ENCODE results near the gene TMEM8B.

TMEM8B gene

DNA sequence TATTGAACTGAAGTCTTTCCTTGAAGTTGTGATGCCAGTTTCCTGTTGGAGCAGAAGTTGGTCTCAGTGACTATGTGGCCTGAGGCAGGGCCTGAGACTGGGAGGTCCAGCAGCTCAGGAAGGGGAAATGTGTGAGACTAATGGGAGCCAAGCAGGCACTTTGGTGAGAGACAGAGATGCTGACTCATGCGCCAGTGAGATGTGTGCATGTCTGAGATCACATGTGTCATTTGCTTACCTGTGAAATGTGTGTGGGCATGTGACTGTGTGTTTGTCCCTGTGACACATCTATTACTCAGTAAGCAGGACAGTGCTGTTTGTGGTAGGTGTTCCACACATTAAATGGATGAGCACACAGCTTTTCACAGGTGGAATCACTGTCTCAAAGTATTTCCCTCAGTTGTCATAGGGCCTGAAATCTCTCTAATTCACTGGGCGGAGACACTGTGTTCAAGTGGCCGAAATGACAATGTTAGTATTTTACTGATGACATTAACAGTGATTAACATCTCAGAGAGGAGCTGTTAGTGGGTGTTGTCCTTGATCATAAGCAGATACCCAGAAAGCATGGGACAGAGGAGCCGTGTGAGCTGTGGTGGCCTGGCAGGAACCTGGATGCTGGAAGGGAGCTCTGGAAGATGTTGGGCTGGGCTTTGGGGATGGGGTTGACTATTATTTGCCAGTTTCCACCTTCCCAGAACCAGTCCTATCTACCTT, 30.2 kb upstream of the TMEM8B start:
- TF ChIP-seq CTCF (IDR thresholded peaks at IDR 0.05; ENCODE audit: insufficient read depth, low read depth, low read length, missing control alignments), result no peak
- H3K4me3 ChIP-seq (ENCODE audit: low read depth, low read length), result no peak overlapping the region
- DNase-seq (ENCODE audit: low read depth), result peak; percentile 30

DNA sequence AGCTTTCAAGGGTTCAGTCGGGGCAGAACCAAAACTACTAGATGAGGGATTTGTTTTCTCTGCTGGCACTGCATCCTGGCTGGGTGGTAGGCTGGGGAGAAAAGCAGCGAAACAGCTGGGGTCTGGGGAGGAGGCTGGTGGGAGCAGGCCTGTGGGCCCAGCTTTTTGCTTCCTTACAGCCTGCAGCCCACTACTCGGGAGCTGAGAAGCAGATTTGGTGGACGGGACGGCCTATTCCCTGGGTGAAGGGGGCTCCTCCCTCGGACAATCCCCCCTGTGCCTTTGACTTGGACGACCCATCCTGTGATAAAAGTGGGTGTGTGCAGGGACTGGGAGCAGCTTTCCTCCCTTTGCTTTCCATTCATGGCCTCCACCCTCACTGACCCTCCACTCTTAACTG, 28.5 kb upstream of the TMEM8B start:
- H3K4me3 ChIP-seq (ENCODE audit: low read depth, low read length), result no peak overlapping the region
- TF ChIP-seq CTCF (IDR thresholded peaks at IDR 0.05; ENCODE audit: insufficient read depth, low read depth, low read length, missing control alignments), result no peak
- no peak for DNase-seq (ENCODE audit: low read depth)

DNA sequence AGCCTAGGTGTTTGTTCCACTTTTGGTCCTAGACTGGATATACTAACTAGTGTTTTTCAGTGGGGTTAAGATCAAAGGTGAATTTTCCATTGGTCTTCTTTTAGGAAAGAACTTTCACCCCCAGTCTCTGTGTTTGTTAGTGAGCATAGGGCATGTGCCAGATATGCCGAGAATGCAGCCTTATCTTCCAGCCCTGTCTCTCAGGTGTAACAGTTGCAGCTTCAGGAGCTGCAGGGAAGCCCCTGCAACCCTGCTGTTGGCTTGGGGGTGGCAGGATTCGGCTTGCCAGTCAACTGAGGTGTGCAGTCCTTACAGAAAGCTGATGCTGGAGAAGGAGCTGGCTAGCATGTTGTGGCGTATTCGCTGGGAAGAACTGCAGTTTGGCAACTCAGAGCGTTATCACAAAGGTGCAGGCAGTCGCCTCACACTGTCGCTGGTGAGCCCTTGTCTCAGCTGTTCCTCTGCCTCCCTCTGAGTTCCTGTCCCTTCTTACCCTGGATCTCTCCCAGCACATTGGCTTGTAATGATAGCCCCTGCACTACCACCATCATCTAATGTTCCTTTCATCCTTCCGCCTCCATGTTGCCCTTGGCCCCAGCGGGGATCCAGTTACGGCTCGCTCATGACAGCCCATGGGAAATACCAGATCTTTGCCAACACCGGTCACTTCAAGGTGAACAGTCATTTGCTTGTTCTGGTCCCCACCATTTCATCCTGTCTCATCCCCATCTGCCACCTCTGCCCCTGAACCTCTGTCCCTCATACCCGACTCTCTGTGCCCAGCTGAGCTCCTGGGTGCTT, 27.5 kb upstream of the TMEM8B start:
- H3K4me3 ChIP-seq (ENCODE audit: low read depth, low read length), result no peak overlapping the region
- no peak for TF ChIP-seq CTCF (IDR thresholded peaks at IDR 0.05; ENCODE audit: insufficient read depth, low read depth, low read length, missing control alignments)

DNA sequence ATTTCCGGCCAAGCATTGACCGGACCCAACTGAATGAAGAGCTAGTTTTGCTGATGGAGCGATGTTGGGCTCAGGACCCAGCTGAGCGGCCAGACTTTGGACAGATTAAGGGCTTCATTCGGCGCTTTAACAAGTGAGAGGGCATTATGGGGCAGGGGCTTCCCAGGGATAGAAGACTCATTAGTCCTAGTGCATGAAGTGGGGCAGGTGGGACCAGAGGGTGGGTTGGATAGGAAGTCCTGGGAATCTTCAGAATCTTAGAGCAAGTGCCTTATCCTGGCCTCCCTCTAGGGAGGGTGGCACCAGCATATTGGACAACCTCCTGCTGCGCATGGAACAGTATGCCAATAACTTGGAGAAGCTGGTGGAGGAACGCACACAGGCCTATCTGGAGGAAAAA, 22.9 kb upstream of the TMEM8B start:
- no peak for DNase-seq (ENCODE audit: low read depth)
- no peak for TF ChIP-seq CTCF (IDR thresholded peaks at IDR 0.05; ENCODE audit: insufficient read depth, low read depth, low read length, missing control alignments)
- H3K4me3 ChIP-seq (ENCODE audit: low read depth, low read length), result no peak overlapping the region

More for the DNA sequence above, 27.5 kb upstream of the TMEM8B start:
- no peak for DNase-seq (ENCODE audit: low read depth)

DNA sequence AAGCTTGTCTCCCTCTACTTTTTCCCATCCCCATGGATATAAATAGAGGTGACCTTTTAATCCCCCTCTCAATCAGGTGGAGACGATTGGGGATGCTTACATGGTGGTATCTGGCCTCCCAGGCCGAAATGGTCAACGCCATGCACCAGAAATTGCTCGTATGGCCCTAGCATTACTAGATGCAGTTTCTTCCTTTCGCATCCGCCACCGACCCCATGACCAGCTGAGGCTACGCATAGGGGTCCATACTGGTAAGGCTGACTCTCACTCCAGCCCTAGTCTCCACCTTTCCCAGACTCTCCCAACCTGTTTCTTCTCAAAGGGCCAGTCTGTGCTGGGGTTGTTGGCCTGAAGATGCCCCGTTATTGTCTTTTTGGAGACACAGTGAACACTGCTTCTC, 20.6 kb upstream of the TMEM8B start:
- TF ChIP-seq CTCF (IDR thresholded peaks at IDR 0.05; ENCODE audit: insufficient read depth, low read depth, low read length, missing control alignments), result no peak
- no peak overlapping the region for H3K4me3 ChIP-seq (ENCODE audit: low read depth, low read length)
- no peak for DNase-seq (ENCODE audit: low read depth)

DNA sequence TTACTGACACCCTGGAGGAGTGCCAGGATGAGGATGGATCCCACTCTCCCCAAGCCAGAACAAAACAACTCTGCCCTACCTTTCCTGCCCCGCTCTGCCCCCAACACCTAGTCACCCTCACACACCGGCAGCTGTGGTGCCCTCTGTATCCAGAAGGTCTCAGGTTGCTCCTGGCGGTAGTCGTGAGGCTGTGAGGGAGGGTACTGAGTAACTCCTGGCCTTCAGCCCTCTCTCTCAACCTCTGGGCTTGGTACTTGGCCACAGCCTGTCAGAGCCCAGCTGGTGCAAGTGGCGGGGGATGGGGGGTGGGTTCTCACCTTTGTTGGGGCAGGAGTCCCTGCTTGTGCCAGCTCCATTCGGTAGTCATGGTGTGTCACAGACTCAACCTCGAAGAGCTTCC, 18.9 kb upstream of the TMEM8B start:
- no peak for TF ChIP-seq CTCF (IDR thresholded peaks at IDR 0.05; ENCODE audit: insufficient read depth, low read depth, low read length, missing control alignments)
- no peak overlapping the region for H3K4me3 ChIP-seq (ENCODE audit: low read depth, low read length)
- DNase-seq (ENCODE audit: low read depth), result no peak

All from GM12865 (cell line).